CD4-positive, alpha-beta memory T cell (primary cell): ENCODE results near the gene PLXNA3. TPM values are rescaled to one million over a fixed set of nuclear protein-coding genes. Genes with fewer than 3 reads are reported as not detected.
A peak's percentile ranks its signal among the peaks of the same experiment; 100 is the strongest.

Source experiments
- CTCF ChIA-PET: fragments of 350-600 bp; sonication (Branson Sonifier 250); formaldehyde crosslinking; loops from one replicate; lab custom pipeline; 2021; ENCODE audit warnings: inconsistent platforms; ENCODE audit not compliant: partially characterized antibody; lab: Charles Lee
- POLR2A ChIA-PET: fragments of 350-600 bp; sonication (Branson Sonifier 250); formaldehyde crosslinking; loops from one replicate; lab custom pipeline; 2021; ENCODE audit not compliant: partially characterized antibody; lab: Charles Lee
- DNase-seq, 5 donors: peaks; one replicate each; pipeline versions ENCODE4 v3.0.0 to v3.0.0-alpha.2; 2020 to 2022; ENCODE audit warnings: mixed read lengths in 1 of 5
- H3K27ac ChIP-seq: one replicate; pipeline ENCODE4 v1.7.0; 2013; ENCODE audit warnings: low read depth, low read length
- H3K27me3 ChIP-seq: 2 replicates; pipeline ENCODE4 v1.7.0; 2013; ENCODE audit warnings: mild to moderate bottlenecking, low read length, moderate library complexity; ENCODE audit not compliant: insufficient read depth
- H3K36me3 ChIP-seq: 2 replicates; pipeline ENCODE4 v1.7.0; 2013; ENCODE audit warnings: mild to moderate bottlenecking, low read length, moderate library complexity; ENCODE audit not compliant: insufficient read depth
- H3K4me1 ChIP-seq: 2 replicates; pipeline ENCODE4 v1.7.0; 2013; ENCODE audit warnings: mild to moderate bottlenecking, low read length, moderate library complexity; ENCODE audit not compliant: insufficient read depth
- H3K4me3 ChIP-seq, 2 donors: one replicate each; pipeline ENCODE4 v1.7.0; 2013; ENCODE audit warnings: low read length in 2 of 2, mild to moderate bottlenecking in 1 of 2
- H3K9me3 ChIP-seq, 2 donors: one replicate each; pipeline ENCODE4 v1.7.0; 2013; ENCODE audit warnings: low read length in 2 of 2, control low read depth in 1 of 2; ENCODE audit not compliant: control insufficient read depth in 1 of 2
- H3K27ac Mint-ChIP-seq, 7 donors: one replicate each; pipeline ENCODE4 v1.8.0; 2020 to 2021; ENCODE audit warnings: mixed read lengths in 7 of 7, mild to moderate bottlenecking in 6 of 7, inconsistent platforms in 3 of 7, moderate library complexity in 3 of 7
- H3K27me3 Mint-ChIP-seq, 2 donors: one replicate each; pipeline ENCODE4 v1.8.0; 2020 to 2021; ENCODE audit warnings: mixed read lengths in 2 of 2
- H3K36me3 Mint-ChIP-seq, 2 donors: one replicate each; pipeline ENCODE4 v1.8.0; 2020 to 2021; ENCODE audit warnings: mixed read lengths in 2 of 2, inconsistent platforms in 1 of 2, mild to moderate bottlenecking in 1 of 2
- H3K4me1 Mint-ChIP-seq, 4 donors: one replicate each; pipeline ENCODE4 v1.8.0; 2020 to 2021; ENCODE audit warnings: mixed read lengths in 4 of 4, mild to moderate bottlenecking in 1 of 4
- H3K4me3 Mint-ChIP-seq, 8 donors: one replicate each; pipeline ENCODE4 v1.8.0; 2020 to 2021; ENCODE audit warnings: mixed read lengths in 8 of 8, mild to moderate bottlenecking in 7 of 8, moderate library complexity in 6 of 8, inconsistent platforms in 3 of 8
- H3K9me3 Mint-ChIP-seq, 8 donors: one replicate each; pipeline ENCODE4 v1.8.0; 2020 to 2021; ENCODE audit warnings: mixed read lengths in 8 of 8, mild to moderate bottlenecking in 5 of 8, inconsistent platforms in 3 of 8, moderate library complexity in 1 of 8
- intact Hi-C: fragments of 100-400 bp; cut with micrococcal nuclease; formaldehyde crosslinking; loops from one replicate; pipeline ENCODE4 v1.15.1; 2023
- polyA plus RNA-seq, 2 donors: library from polyadenylated mRNA; unstranded; fragments of 300-500 nt; fragmentation: Illumina TruSeq; gene quantifications; one replicate each; pipeline ENCODE4 v1.2.3, GENCODE V29; 2021
- total RNA-seq, 2 experiments: library from RNA; stranded (reverse); gene quantifications; one replicate each; pipeline ENCODE4 v1.2.3, GENCODE V29; 2021

PLXNA3 gene
- total and polyA plus RNA-seq, 4 experiments from 2014 or later: 0.29 to 90.3 (median 40.0) TPM

GRCh38 chrX:154437971-154438893, 19.8 kb upstream of the PLXNA3 start:
- intact Hi-C loops: loop anchor here (5.0 kb wide), 1 partner anchor 79 kb away; the partner anchor contains the start of gene FAM3A
- Mint-ChIP-seq H3K4me1 (peaks cover 11 to 45% (median 28%) of the 10 kb centered on the region in 4 donors), H3K9me3 (peaks cover 0 to 6% (median 0%) of the 10 kb centered on the region in 8 donors), H3K36me3 (peaks cover 4 to 30% of the 10 kb centered on the region in 2 donors), H3K4me3 (peak overlapping the region; percentile 86 to 89 (median 87)), H3K27me3 (no peaks in the 10 kb centered on the region), H3K27ac (peak overlapping the region; percentile 81 to 97 (median 91))
- POLR2A ChIA-PET: interaction anchor here (0.7 to 1.5 kb wide), 7 partner anchors 9 to 52 kb away, joined by 3 to 7 read pairs (median 4); partner anchors contain the start of gene SLC10A3
- DNase-seq: no peak
- H3K9me3 ChIP-seq: no peaks in the 10 kb centered on the region
- peaks cover 48% of the 10 kb centered on the region for H3K4me1 ChIP-seq
- no peaks in the 10 kb centered on the region for H3K27me3 ChIP-seq
- peak overlapping the region; percentile 63 for H3K27ac ChIP-seq
- CTCF ChIA-PET: no interaction called here
- no peaks in the 10 kb centered on the region for H3K36me3 ChIP-seq
- H3K4me3 ChIP-seq: peak overlapping the region; percentile 29 to 40

GRCh38 chrX:154439841-154440240, 18.2 kb upstream of the PLXNA3 start:
- H3K4me3 Mint-ChIP-seq: peak overlapping the region in 2 of 8 donors; percentile 4 to 61
- H3K4me1 ChIP-seq: peaks cover 56% of the 10 kb centered on the region

GRCh38 chrX:154440623-154441357, 17.3 kb upstream of the PLXNA3 start:
- intact Hi-C loops: loop anchor here (5.0 kb wide), 2 partner anchors 37 to 52 kb away; partner anchors contain the start of genes LAGE3 and SLC10A3
- Mint-ChIP-seq H3K27me3 (no peaks in the 10 kb centered on the region), H3K36me3 (peaks cover 0 to 26% of the 10 kb centered on the region in 2 donors), H3K9me3 (peaks cover 0 to 6% (median 0%) of the 10 kb centered on the region in 8 donors), H3K27ac (peak overlapping the region; percentile 62 to 84 (median 74)), H3K4me3 (peak overlapping the region in 2 of 8 donors; percentile 46 to 50), H3K4me1 (peaks cover 11 to 56% (median 31%) of the 10 kb centered on the region in 4 donors)
- no peak overlapping the region for H3K27ac ChIP-seq
- H3K27me3 ChIP-seq: no peaks in the 10 kb centered on the region
- no peaks in the 10 kb centered on the region for H3K9me3 ChIP-seq
- peaks cover 63% of the 10 kb centered on the region for H3K4me1 ChIP-seq
- H3K4me3 ChIP-seq: no peak overlapping the region
- DNase-seq: no peak
- H3K36me3 ChIP-seq: no peaks in the 10 kb centered on the region
- ChIA-PET CTCF (no interaction called here), POLR2A (interaction anchor here (0.7 to 8.5 kb wide), 13 partner anchors 9 to 96 kb away, joined by 3 to 42 read pairs (median 4); partner anchors contain the start of genes DNASE1L1, PLXNA3, RPL10 and SLC10A3)

More at GRCh38 chrX:154439841-154440240, 18.2 kb upstream of the PLXNA3 start:
- no peak overlapping the region for H3K27ac ChIP-seq
- CTCF ChIA-PET: no interaction called here
- no peaks in the 10 kb centered on the region for H3K9me3 ChIP-seq
- Mint-ChIP-seq H3K36me3 (peaks cover 0 to 26% of the 10 kb centered on the region in 2 donors), H3K27ac (peak overlapping the region in 2 of 7 donors; percentile 46 to 81), H3K27me3 (no peaks in the 10 kb centered on the region), H3K9me3 (peaks cover 0 to 6% (median 0%) of the 10 kb centered on the region in 8 donors), H3K4me1 (peaks cover 11 to 51% (median 31%) of the 10 kb centered on the region in 4 donors)
- no peak overlapping the region for H3K4me3 ChIP-seq
- H3K36me3 ChIP-seq: no peaks in the 10 kb centered on the region
- DNase-seq: no peak
- no peaks in the 10 kb centered on the region for H3K27me3 ChIP-seq
- intact Hi-C loops: loop anchor here (5.0 kb wide), 3 partner anchors 37 to 77 kb away; partner anchors contain the start of genes FAM3A, LAGE3 and SLC10A3
- POLR2A ChIA-PET: interaction anchor here (0.6 to 1.6 kb wide), 4 partner anchors 41 to 51 kb away, joined by 3 to 5 read pairs (median 4); partner anchors contain the start of genes RPL10 and SLC10A3

- peaks cover 63% of the 10 kb centered on the region for H3K4me1 ChIP-seq
- Mint-ChIP-seq H3K4me1 (peaks cover 9 to 57% (median 29%) of the 10 kb centered on the region in 4 donors), H3K27ac (peak overlapping the region; percentile 47 to 91 (median 81)), H3K9me3 (peaks cover 0 to 6% (median 0%) of the 10 kb centered on the region in 8 donors), H3K36me3 (peaks cover 0 to 19% of the 10 kb centered on the region in 2 donors), H3K4me3 (peak overlapping the region in 7 of 8 donors; percentile 38 to 76 (median 69)), H3K27me3 (no peaks in the 10 kb centered on the region)
- peak overlapping the region; percentile 15 for H3K27ac ChIP-seq
- H3K9me3 ChIP-seq: no peaks in the 10 kb centered on the region
- H3K4me3 ChIP-seq: no peak overlapping the region
- peak; percentile 29 to 57 (median 43) for DNase-seq
- no peaks in the 10 kb centered on the region for H3K27me3 ChIP-seq
- intact Hi-C loops: loop anchor here (5.0 kb wide), 2 partner anchors 36 to 51 kb away; partner anchors contain the start of genes LAGE3 and SLC10A3
- CTCF ChIA-PET: no interaction called here
- no peaks in the 10 kb centered on the region for H3K36me3 ChIP-seq
- POLR2A ChIA-PET: interaction anchor here (0.7 to 8.5 kb wide), 11 partner anchors 9 to 95 kb away, joined by 3 to 42 read pairs (median 6); partner anchors contain the start of genes DNASE1L1, FAM3A, PLXNA3 and RPL10
Measured at GRCh38 chrX:154441564-154441963, 16.5 kb upstream of the PLXNA3 start.

- H3K27ac ChIP-seq: peak overlapping the region; percentile 15
- ChIA-PET POLR2A (interaction anchor here (0.7 to 8.5 kb wide), 9 partner anchors 10 to 95 kb away, joined by 3 to 42 read pairs (median 6); partner anchors contain the start of genes DNASE1L1, FAM3A, PLXNA3 and RPL10), CTCF (no interaction called here)
Measured at GRCh38 chrX:154441984-154442707, 15.9 kb upstream of the PLXNA3 start.

GRCh38 chrX:154443479-154443910, 14.6 kb upstream of the PLXNA3 start:
- H3K27me3 Mint-ChIP-seq: no peaks in the 10 kb centered on the region
- Histone ChIP-seq H3K27me3 (no peaks in the 10 kb centered on the region), H3K4me1 (peaks cover 56% of the 10 kb centered on the region), H3K9me3 (no peaks in the 10 kb centered on the region), H3K36me3 (peaks cover 1% of the 10 kb centered on the region), H3K27ac (peak overlapping the region; percentile 69), H3K4me3 (no peak overlapping the region)
- H3K4me3 Mint-ChIP-seq: peak overlapping the region; percentile 55 to 85 (median 64)
- peaks cover 2 to 21% of the 10 kb centered on the region in 2 donors for H3K36me3 Mint-ChIP-seq
- peak overlapping the region; percentile 81 to 95 (median 89) for H3K27ac Mint-ChIP-seq
- ChIA-PET POLR2A (interaction anchor here (1.0 to 8.5 kb wide), 5 partner anchors 15 to 72 kb away, joined by 3 to 42 read pairs (median 6); partner anchors contain the start of genes FAM3A, PLXNA3, RPL10 and SLC10A3), CTCF (no interaction called here)
- DNase-seq: no peak
- intact Hi-C loops: loop anchor here (5.0 kb wide), 2 partner anchors 34 to 49 kb away; partner anchors contain the start of genes LAGE3 and SLC10A3
- H3K9me3 Mint-ChIP-seq: no peaks in the 10 kb centered on the region
- peaks cover 7 to 57% (median 23%) of the 10 kb centered on the region in 4 donors for H3K4me1 Mint-ChIP-seq

More at GRCh38 chrX:154441984-154442707, 15.9 kb upstream of the PLXNA3 start:
- Mint-ChIP-seq H3K27me3 (no peaks in the 10 kb centered on the region), H3K4me3 (peak overlapping the region in 6 of 8 donors; percentile 38 to 76 (median 70)), H3K4me1 (peaks cover 12 to 63% (median 29%) of the 10 kb centered on the region in 4 donors), H3K36me3 (peaks cover 0 to 21% of the 10 kb centered on the region in 2 donors), H3K27ac (peak overlapping the region; percentile 57 to 91 (median 81)), H3K9me3 (peaks cover 0 to 6% (median 0%) of the 10 kb centered on the region in 8 donors)
- H3K9me3 ChIP-seq: no peaks in the 10 kb centered on the region
- no peaks in the 10 kb centered on the region for H3K36me3 ChIP-seq
- H3K4me3 ChIP-seq: no peak overlapping the region
- intact Hi-C loops: loop anchor here (5.0 kb wide), 2 partner anchors 35 to 50 kb away; partner anchors contain the start of genes LAGE3 and SLC10A3
- H3K4me1 ChIP-seq: peaks cover 63% of the 10 kb centered on the region
- H3K27me3 ChIP-seq: no peaks in the 10 kb centered on the region
- no peak for DNase-seq
